ENCODE measurements around the gene WDR75. TPM values are rescaled to one million over a fixed set of nuclear protein-coding genes. Genes with fewer than 3 reads are reported as not detected.

The WDR75 gene
- total and polyA plus RNA-seq, 12 donors = 11.8 to 19.2 (median 16.6) TPM

- TF ChIP-seq CTCF (IDR thresholded peaks at IDR 0.05) = no peak
- DNase-seq (no peak), ATAC-seq (peak; percentile 45 to 77 (median 61))
- intact Hi-C loops (cut with DNase I) = no loop called here
- Histone ChIP-seq H3K4me3 (peak overlapping the region; percentile 62 to 93 (median 74)), H3K27ac (peak overlapping the region; percentile 31 to 95 (median 89)), H3K27me3 (no peaks in the 10 kb centered on the region), H3K9me3 (peaks cover 0 to 4% (median 0%) of the 10 kb centered on the region in 11 donors), H3K36me3 (peaks cover 0 to 8% (median 0%) of the 10 kb centered on the region in 9 donors), H3K4me1 (peaks cover 3 to 34% (median 25%) of the 10 kb centered on the region in 9 donors)
- 0 to 1% methylated on average over 8 of the region's 8 CpGs for WGBS, 2 donors
Measured at GRCh38 chr2:189440644-189440946, 679 bp upstream of the WDR75 start.

- peak overlapping the region; percentile 31 to 95 (median 89) for H3K27ac ChIP-seq
- no peaks in the 10 kb centered on the region for H3K27me3 ChIP-seq
- no peak for DNase-seq
- H3K9me3 ChIP-seq = no peaks in the 10 kb centered on the region
- intact Hi-C loops (cut with DNase I) = no loop called here
- peak in 5 of 8 donors; percentile 3 to 20 (median 10) for ATAC-seq
- TF ChIP-seq CTCF (IDR thresholded peaks at IDR 0.05) = no peak
- H3K36me3 ChIP-seq = peaks cover 0 to 15% (median 0%) of the 10 kb centered on the region in 9 donors
- H3K4me1 ChIP-seq = peaks cover 3 to 34% (median 25%) of the 10 kb centered on the region in 9 donors
- WGBS, 2 donors = 0 to 1% methylated on average over 12 of the region's 12 CpGs
- peak overlapping the region; percentile 62 to 93 (median 74) for H3K4me3 ChIP-seq
Measured at GRCh38 chr2:189441709-189442074, 418 bp downstream of the WDR75 start.

- no peak for TF ChIP-seq CTCF (IDR thresholded peaks at IDR 0.05)
- WGBS, 2 donors = 93 to 95% methylated on average over 10 of the region's 10 CpGs
- Histone ChIP-seq H3K9me3 (no peaks in the 10 kb centered on the region), H3K36me3 (peaks cover 0 to 16% (median 0%) of the 10 kb centered on the region in 9 donors), H3K27ac (no peak overlapping the region), H3K4me1 (peaks cover 3 to 34% (median 25%) of the 10 kb centered on the region in 9 donors), H3K27me3 (no peaks in the 10 kb centered on the region), H3K4me3 (peak overlapping the region in 6 of 10 donors; percentile 64 to 93 (median 76))
- intact Hi-C loops (cut with DNase I) = no loop called here
- DNase-seq (no peak), ATAC-seq (no peak)
Measured at GRCh38 chr2:189442468-189442867, 1.2 kb downstream of the WDR75 start.

- DNase-seq = no peak
- H3K27me3 ChIP-seq = no peaks in the 10 kb centered on the region
- H3K4me1 ChIP-seq = peaks cover 3 to 34% (median 25%) of the 10 kb centered on the region in 9 donors
- TF ChIP-seq CTCF (IDR thresholded peaks at IDR 0.05) = no peak
- intact Hi-C loops (cut with DNase I) = no loop called here
- no peak overlapping the region for H3K27ac ChIP-seq
- H3K4me3 ChIP-seq = no peak overlapping the region
- ATAC-seq = no peak
- WGBS, 2 donors = 92 to 96% methylated on average over 1 of the region's 1 CpG
- H3K9me3 ChIP-seq = no peaks in the 10 kb centered on the region
- peaks cover 0 to 33% (median 7%) of the 10 kb centered on the region in 9 donors for H3K36me3 ChIP-seq
Measured at GRCh38 chr2:189444322-189444721, 3.0 kb downstream of the WDR75 start.
